ENCODE measurements around the gene TRABD2B. TPM values are rescaled to one million over a fixed set of nuclear protein-coding genes. Genes with fewer than 3 reads are reported as not detected.
A peak's percentile ranks its signal among the peaks of the same experiment; 100 is the strongest.

The TRABD2B gene
- total and polyA plus RNA-seq, 2 of the 13 experiments (the other 11 are each of a cell fraction or from before 2014, with no cell fraction given) = 0.04 TPM; not detected in 1

DNA sequence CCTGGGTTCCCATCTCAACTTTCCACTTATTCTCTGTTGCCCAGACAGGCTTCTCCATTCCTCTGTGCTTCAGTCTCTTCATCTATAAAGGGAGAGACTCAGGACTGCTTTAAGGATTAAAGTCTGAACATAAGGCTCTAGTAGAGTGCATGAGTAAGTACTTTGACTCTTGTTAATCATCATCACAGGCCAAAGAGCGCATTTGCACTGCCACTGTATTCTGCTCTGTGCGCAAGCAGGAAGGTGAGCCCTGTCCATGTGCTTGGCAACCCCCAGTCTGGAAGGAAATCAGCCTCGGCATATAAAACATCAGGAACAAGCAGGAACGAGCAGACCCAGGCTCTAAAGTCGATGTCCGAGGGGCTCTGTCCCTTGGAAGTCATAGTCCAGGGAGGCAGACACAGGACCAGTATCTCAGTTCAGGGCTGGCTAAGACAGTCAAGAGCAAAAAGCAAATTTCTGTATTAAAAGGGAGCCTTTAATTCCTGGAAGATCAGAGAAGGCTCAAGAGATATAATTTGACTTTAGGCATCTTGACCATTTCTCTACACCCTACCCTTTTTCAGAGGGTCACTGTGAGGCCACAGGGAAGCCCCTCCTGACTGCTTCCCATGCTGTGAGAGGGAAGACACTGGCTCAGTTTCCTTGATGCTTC is 131.2 kb downstream of the TRABD2B start (continued):
- TF ChIP-seq, protein P1, sequence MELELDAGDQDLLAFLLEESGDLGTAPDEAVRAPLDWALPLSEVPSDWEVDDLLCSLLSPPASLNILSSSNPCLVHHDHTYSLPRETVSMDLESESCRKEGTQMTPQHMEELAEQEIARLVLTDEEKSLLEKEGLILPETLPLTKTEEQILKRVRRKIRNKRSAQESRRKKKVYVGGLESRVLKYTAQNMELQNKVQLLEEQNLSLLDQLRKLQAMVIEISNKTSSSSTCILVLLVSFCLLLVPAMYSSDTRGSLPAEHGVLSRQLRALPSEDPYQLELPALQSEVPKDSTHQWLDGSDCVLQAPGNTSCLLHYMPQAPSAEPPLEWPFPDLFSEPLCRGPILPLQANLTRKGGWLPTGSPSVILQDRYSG (CRISPR knock-in tag; IDR thresholded peaks at IDR 0.05) = no peak
- TF ChIP-seq RAD21 (CRISPR knock-in tag; IDR thresholded peaks at IDR 0.05) (no peak), ZNF20 (CRISPR knock-in tag; IDR thresholded peaks at IDR 0.05) (0 out of 2 replicates have a peak, but pooled peaks have one; percentile 48), CEBPB (IDR thresholded peaks at IDR 0.05; ENCODE audit: borderline replicate concordance, low read depth, low read length) (no peak), EED (CRISPR knock-in tag; IDR thresholded peaks at IDR 0.05) (no peak), AGO1 (IDR thresholded peaks at IDR 0.05; ENCODE audit: low read depth, low read length, poor library complexity, severe bottlenecking) (no peak), ZNF891 (CRISPR knock-in tag; IDR thresholded peaks at IDR 0.05) (no peak), ZNF816 (CRISPR knock-in tag; IDR thresholded peaks at IDR 0.05; ENCODE audit: borderline replicate concordance) (no peak), ZNF766 (CRISPR knock-in tag; IDR thresholded peaks at IDR 0.05; ENCODE audit: borderline replicate concordance) (0 out of 2 replicates have a peak, but pooled peaks have one; percentile 61), ZNF468 (CRISPR knock-in tag; IDR thresholded peaks at IDR 0.05) (no peak), ZNF317 (CRISPR knock-in tag; IDR thresholded peaks at IDR 0.05) (peak; percentile 37; the same call in 1 of the 2 replicates), RCOR2 (CRISPR knock-in tag; IDR thresholded peaks at IDR 0.05) (no peak), SP1 (IDR thresholded peaks at IDR 0.05) (no peak), SP1 (CRISPR knock-in tag; IDR thresholded peaks at IDR 0.05) (no peak), ZNF792 (CRISPR knock-in tag; IDR thresholded peaks at IDR 0.05) (no peak), SUZ12 (IDR thresholded peaks at IDR 0.05; ENCODE audit: low read depth, low read length) (no peak), ARNT (IDR thresholded peaks at IDR 0.05) (no peak), RNF2 (conservative IDR thresholded peaks at IDR 0.05; ENCODE audit: low read depth) (no peak), NFYC (CRISPR knock-in tag; IDR thresholded peaks at IDR 0.05) (peak; percentile 14; the same call in 1 of the 2 replicates), SALL2 (CRISPR knock-in tag; IDR thresholded peaks at IDR 0.05) (no peak), REL (CRISPR knock-in tag; conservative IDR thresholded peaks at IDR 0.05) (no peak), FOXO1 (CRISPR knock-in tag; IDR thresholded peaks at IDR 0.05) (0 out of 2 replicates have a peak, but pooled peaks have one; percentile 28), ZNF660 (CRISPR knock-in tag; IDR thresholded peaks at IDR 0.05; ENCODE audit: borderline replicate concordance, low read depth) (no peak), ZNF326 (CRISPR knock-in tag; IDR thresholded peaks at IDR 0.05; ENCODE audit: borderline replicate concordance) (no peak)
- TF ChIP-seq, protein P2, sequence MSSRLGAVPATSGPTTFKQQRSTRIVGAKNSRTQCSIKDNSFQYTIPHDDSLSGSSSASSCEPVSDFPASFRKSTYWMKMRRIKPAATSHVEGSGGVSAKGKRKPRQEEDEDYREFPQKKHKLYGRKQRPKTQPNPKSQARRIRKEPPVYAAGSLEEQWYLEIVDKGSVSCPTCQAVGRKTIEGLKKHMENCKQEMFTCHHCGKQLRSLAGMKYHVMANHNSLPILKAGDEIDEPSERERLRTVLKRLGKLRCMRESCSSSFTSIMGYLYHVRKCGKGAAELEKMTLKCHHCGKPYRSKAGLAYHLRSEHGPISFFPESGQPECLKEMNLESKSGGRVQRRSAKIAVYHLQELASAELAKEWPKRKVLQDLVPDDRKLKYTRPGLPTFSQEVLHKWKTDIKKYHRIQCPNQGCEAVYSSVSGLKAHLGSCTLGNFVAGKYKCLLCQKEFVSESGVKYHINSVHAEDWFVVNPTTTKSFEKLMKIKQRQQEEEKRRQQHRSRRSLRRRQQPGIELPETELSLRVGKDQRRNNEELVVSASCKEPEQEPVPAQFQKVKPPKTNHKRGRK (CRISPR knock-in tag; IDR thresholded peaks at IDR 0.05) = no peak
- TF ChIP-seq, protein P3, sequence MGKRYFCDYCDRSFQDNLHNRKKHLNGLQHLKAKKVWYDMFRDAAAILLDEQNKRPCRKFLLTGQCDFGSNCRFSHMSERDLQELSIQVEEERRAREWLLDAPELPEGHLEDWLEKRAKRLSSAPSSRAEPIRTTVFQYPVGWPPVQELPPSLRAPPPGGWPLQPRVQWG (CRISPR knock-in tag; IDR thresholded peaks at IDR 0.05; ENCODE audit: borderline replicate concordance, low read depth) = no peak
- TF ChIP-seq, protein P4, sequence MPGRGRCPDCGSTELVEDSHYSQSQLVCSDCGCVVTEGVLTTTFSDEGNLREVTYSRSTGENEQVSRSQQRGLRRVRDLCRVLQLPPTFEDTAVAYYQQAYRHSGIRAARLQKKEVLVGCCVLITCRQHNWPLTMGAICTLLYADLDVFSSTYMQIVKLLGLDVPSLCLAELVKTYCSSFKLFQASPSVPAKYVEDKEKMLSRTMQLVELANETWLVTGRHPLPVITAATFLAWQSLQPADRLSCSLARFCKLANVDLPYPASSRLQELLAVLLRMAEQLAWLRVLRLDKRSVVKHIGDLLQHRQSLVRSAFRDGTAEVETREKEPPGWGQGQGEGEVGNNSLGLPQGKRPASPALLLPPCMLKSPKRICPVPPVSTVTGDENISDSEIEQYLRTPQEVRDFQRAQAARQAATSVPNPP (CRISPR knock-in tag; IDR thresholded peaks at IDR 0.05) = no peak
- TF ChIP-seq, protein P5, sequence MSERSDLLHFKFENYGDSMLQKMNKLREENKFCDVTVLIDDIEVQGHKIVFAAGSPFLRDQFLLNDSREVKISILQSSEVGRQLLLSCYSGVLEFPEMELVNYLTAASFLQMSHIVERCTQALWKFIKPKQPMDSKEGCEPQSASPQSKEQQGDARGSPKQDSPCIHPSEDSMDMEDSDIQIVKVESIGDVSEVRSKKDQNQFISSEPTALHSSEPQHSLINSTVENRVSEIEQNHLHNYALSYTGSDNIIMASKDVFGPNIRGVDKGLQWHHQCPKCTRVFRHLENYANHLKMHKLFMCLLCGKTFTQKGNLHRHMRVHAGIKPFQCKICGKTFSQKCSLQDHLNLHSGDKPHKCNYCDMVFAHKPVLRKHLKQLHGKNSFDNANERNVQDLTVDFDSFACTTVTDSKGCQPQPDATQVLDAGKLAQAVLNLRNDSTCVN (CRISPR knock-in tag; IDR thresholded peaks at IDR 0.05; ENCODE audit: borderline replicate concordance) = peak; percentile 47; the same call in 1 of the 2 replicates
